ENCODE results near the gene KDM5C. TPM values are rescaled to one million over a fixed set of nuclear protein-coding genes. Genes with fewer than 3 reads are reported as not detected.

Gene KDM5C
- total RNA-seq, 1 donor from 2014 or later = 114 TPM

- H3K4me3 ChIP-seq (ENCODE audit: low read depth, low read length) = no peak overlapping the region
- H3K36me3 ChIP-seq (ENCODE audit: control insufficient read depth, insufficient read depth, low read length) = no peaks in the 10 kb centered on the region
- DNase-seq (ENCODE audit: low read depth) = no peak
- TF ChIP-seq CTCF (IDR thresholded peaks at IDR 0.05; ENCODE audit: insufficient read depth, low read length, poor library complexity, severe bottlenecking) = no peak
- H3K27me3 ChIP-seq (ENCODE audit: control insufficient read depth, insufficient read depth, low read length) = peaks cover 2% of the 10 kb centered on the region
Measured at GRCh38 chrX:53247928-53248327, 22.9 kb upstream of the KDM5C start.

GRCh38 chrX:53246231-53246630 is 21.2 kb upstream of the KDM5C start:
- no peak for DNase-seq (ENCODE audit: low read depth)
- Histone ChIP-seq H3K27me3 (ENCODE audit: control insufficient read depth, insufficient read depth, low read length) (peaks cover 2% of the 10 kb centered on the region), H3K4me3 (ENCODE audit: low read depth, low read length) (no peak overlapping the region), H3K36me3 (ENCODE audit: control insufficient read depth, insufficient read depth, low read length) (no peaks in the 10 kb centered on the region)
- no peak for TF ChIP-seq CTCF (IDR thresholded peaks at IDR 0.05; ENCODE audit: insufficient read depth, low read length, poor library complexity, severe bottlenecking)

GRCh38 chrX:53244610-53245009 is 19.6 kb upstream of the KDM5C start:
- Histone ChIP-seq H3K36me3 (ENCODE audit: control insufficient read depth, insufficient read depth, low read length) (no peaks in the 10 kb centered on the region), H3K4me3 (ENCODE audit: low read depth, low read length) (no peak overlapping the region), H3K27me3 (ENCODE audit: control insufficient read depth, insufficient read depth, low read length) (no peaks in the 10 kb centered on the region)
- DNase-seq (ENCODE audit: low read depth) = no peak
- TF ChIP-seq CTCF (IDR thresholded peaks at IDR 0.05; ENCODE audit: insufficient read depth, low read length, poor library complexity, severe bottlenecking) = no peak

- Histone ChIP-seq H3K36me3 (ENCODE audit: control insufficient read depth, insufficient read depth, low read length) (no peaks in the 10 kb centered on the region), H3K4me3 (ENCODE audit: low read depth, low read length) (no peak overlapping the region), H3K27me3 (ENCODE audit: control insufficient read depth, insufficient read depth, low read length) (no peaks in the 10 kb centered on the region)
- no peak for DNase-seq (ENCODE audit: low read depth)
- no peak for TF ChIP-seq CTCF (IDR thresholded peaks at IDR 0.05; ENCODE audit: insufficient read depth, low read length, poor library complexity, severe bottlenecking)
Measured at GRCh38 chrX:53242310-53242709, 17.3 kb upstream of the KDM5C start.

GRCh38 chrX:53241558-53241957 is 16.6 kb upstream of the KDM5C start:
- H3K27me3 ChIP-seq (ENCODE audit: control insufficient read depth, insufficient read depth, low read length) = peaks cover 2% of the 10 kb centered on the region
- no peak for DNase-seq (ENCODE audit: low read depth)
- H3K36me3 ChIP-seq (ENCODE audit: control insufficient read depth, insufficient read depth, low read length) = no peaks in the 10 kb centered on the region
- TF ChIP-seq CTCF (IDR thresholded peaks at IDR 0.05; ENCODE audit: insufficient read depth, low read length, poor library complexity, severe bottlenecking) = no peak
- H3K4me3 ChIP-seq (ENCODE audit: low read depth, low read length) = no peak overlapping the region

GRCh38 chrX:53239474-53239873 is 14.5 kb upstream of the KDM5C start:
- peak; percentile 45 for TF ChIP-seq CTCF (IDR thresholded peaks at IDR 0.05; ENCODE audit: insufficient read depth, low read length, poor library complexity, severe bottlenecking)
- Histone ChIP-seq H3K27me3 (ENCODE audit: control insufficient read depth, insufficient read depth, low read length) (peaks cover 4% of the 10 kb centered on the region), H3K36me3 (ENCODE audit: control insufficient read depth, insufficient read depth, low read length) (no peaks in the 10 kb centered on the region), H3K4me3 (ENCODE audit: low read depth, low read length) (no peak overlapping the region)
- no peak for DNase-seq (ENCODE audit: low read depth)
